ENCODE data around the gene MYO7A. TPM values are rescaled to one million over a fixed set of nuclear protein-coding genes. Genes with fewer than 3 reads are reported as not detected.
A peak's percentile ranks its signal among the peaks of the same experiment; 100 is the strongest.

The MYO7A gene
- 0.07 and 0.29 TPM in 2 replicates for total RNA-seq

DNA sequence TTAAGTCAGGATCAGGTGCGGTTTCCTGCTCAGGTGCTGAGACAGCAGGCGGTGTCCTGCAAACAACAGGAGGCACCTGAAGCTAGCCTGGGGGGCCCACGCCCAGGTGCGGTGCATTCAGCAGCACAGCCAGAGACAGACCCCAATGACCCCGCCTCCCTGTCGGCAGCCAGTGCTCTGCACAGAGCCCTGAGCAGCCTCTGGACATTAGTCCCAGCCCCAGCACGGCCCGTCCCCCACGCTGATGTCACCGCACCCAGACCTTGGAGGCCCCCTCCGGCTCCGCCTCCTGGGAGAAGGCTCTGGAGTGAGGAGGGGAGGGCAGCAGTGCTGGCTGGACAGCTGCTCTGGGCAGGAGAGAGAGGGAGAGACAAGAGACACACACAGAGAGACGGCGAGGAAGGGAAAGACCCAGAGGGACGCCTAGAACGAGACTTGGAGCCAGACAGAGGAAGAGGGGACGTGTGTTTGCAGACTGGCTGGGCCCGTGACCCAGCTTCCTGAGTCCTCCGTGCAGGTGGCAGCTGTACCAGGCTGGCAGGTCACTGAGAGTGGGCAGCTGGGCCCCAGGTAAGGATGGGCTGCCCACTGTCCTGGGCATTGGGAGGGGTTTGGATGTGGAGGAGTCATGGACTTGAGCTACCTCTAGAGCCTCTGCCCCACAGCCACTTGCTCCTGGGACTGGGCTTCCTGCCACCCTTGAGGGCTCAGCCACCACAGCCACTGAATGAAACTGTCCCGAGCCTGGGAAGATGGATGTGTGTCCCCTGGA, at the start of gene MYO7A:
Gene MYO7A, plus strand, starts transcription at position 327 of the 772 bp plus-strand sequence. CDS start 2,389 bp downstream, outside the sequence.
- Mint-ChIP-seq H3K27me3 (ENCODE audit: insufficient read depth) (peaks cover 4% of the 10 kb centered on the region), H3K9me3 (no peaks in the 10 kb centered on the region), H3K4me3 (peak within 1 kb of the TSS; percentile 61), H3K27ac (no peak within 1 kb of the TSS), H3K36me3 (ENCODE audit: low read depth) (no peaks in the 10 kb centered on the region), H3K4me1 (ENCODE audit: low read depth) (peaks cover 5% of the 10 kb centered on the region)
- intact Hi-C loops (cut with micrococcal nuclease): loop anchor here (1.0 kb wide), 2 partner anchors 60 to 491 kb away; no protein-coding TSS in a partner anchor
- DNase-seq (ENCODE audit: low spot score): no peak

DNA sequence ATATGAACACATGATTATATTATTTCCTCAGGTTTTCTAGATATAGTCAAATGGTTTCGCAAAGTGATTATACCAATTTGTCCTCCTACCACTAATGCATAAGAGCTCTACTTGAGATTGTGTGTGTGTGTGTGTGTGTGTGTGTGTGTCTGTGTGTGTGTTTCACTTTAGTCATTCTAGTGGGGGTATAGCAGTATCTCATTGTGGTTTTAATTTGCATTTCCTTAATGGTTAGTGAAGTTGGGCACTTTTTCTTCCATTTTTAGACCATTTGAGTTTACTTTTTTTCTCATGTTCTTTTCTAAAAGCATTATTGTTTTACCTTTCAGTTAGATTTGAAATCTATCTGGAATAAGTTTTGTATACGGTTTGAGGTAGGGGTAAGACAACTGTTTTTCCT, 48.4 kb upstream of the MYO7A start:
- H3K27me3 Mint-ChIP-seq (ENCODE audit: insufficient read depth): peaks cover 13% of the 10 kb centered on the region
- H3K27ac Mint-ChIP-seq: no peak overlapping the region
- H3K36me3 Mint-ChIP-seq (ENCODE audit: low read depth): no peaks in the 10 kb centered on the region
- no peaks in the 10 kb centered on the region for H3K9me3 Mint-ChIP-seq
- no peak overlapping the region for H3K4me3 Mint-ChIP-seq
- peaks cover 14% of the 10 kb centered on the region for H3K4me1 Mint-ChIP-seq (ENCODE audit: low read depth)
- no peak for DNase-seq (ENCODE audit: low spot score)
- intact Hi-C loops (cut with micrococcal nuclease): no loop called here

- Mint-ChIP-seq H3K4me1 (ENCODE audit: low read depth) (peaks cover 14% of the 10 kb centered on the region), H3K27me3 (ENCODE audit: insufficient read depth) (peaks cover 11% of the 10 kb centered on the region), H3K36me3 (ENCODE audit: low read depth) (no peaks in the 10 kb centered on the region), H3K4me3 (no peak overlapping the region), H3K9me3 (no peaks in the 10 kb centered on the region), H3K27ac (no peak overlapping the region)
- no peak for DNase-seq (ENCODE audit: low spot score)
- intact Hi-C loops (cut with micrococcal nuclease): no loop called here
Measured at GRCh38 chr11:77080643-77081210, 47.3 kb upstream of the MYO7A start.

DNA sequence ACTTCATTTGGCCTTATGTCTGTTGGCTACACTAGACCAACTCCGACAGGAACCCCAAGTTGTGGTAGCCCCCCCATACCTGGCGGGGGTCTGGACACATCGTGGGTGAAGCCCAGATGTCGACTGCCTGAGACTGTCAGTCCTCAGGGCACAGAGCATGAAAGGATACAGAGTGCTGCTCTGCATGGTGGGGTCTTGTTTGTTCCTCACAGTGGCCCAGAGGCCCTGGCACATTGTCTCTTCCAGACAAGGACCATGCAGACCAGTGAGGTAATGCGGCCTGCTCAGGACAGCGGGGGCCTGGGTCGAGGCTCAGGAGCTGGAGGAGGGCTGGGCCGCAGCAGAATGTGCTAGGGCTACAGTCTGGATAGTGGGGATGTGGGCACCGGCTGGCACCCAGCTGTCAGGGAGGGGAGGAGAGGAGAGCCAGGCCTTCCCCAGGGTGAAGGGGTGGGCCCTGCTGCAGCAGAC, 46.6 kb upstream of the MYO7A start:
- no peaks in the 10 kb centered on the region for H3K9me3 Mint-ChIP-seq
- H3K4me3 Mint-ChIP-seq: no peak overlapping the region
- intact Hi-C loops (cut with micrococcal nuclease): no loop called here
- peaks cover 9% of the 10 kb centered on the region for H3K27me3 Mint-ChIP-seq (ENCODE audit: insufficient read depth)
- no peak overlapping the region for H3K27ac Mint-ChIP-seq
- peaks cover 14% of the 10 kb centered on the region for H3K4me1 Mint-ChIP-seq (ENCODE audit: low read depth)
- no peaks in the 10 kb centered on the region for H3K36me3 Mint-ChIP-seq (ENCODE audit: low read depth)
- DNase-seq (ENCODE audit: low spot score): no peak

DNA sequence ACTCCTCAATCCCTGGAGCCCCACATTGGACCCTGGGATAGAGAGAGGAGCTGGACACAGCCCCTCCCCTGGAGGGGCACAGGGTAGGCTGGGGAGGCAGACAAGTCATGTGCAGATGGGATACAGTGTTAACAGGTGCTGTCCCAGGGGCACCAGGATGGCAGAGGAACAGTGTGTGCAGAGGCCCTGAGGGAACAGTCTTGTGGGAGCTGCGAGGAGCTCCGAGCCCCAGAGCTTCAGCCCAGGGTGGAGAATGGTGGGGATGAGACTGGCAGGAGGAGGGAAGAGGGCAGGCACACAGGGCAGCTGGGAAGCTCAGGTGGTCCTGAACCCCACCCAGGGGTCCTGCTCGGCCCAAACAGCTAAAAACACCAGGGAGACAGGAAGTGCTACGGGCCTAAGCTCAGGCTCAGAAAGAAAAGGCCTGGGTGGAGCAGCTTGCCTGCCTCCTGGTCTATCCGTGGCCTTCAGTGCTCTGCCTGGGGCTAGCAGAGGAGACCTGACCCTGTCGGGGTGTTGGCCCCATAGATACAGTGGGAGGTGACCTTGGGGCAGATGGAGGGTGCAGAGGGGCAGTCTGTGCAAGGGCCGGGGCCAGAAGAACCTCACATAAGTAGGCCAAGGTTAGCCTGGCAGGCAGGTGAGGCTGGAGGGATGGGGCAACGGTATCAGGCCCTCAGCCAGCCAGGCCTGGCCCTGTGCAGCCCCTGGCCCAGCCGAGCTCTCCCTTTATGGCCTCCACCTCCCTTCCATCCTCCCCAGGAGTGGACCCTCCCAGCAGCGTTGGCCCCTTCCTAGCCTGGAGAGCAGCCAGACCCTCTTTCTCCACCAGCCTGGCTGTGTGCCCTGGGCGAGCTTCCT, 45.8 kb upstream of the MYO7A start:
- Mint-ChIP-seq H3K9me3 (no peaks in the 10 kb centered on the region), H3K27me3 (ENCODE audit: insufficient read depth) (peaks cover 7% of the 10 kb centered on the region), H3K27ac (peak overlapping the region; percentile 90), H3K4me3 (peak overlapping the region; percentile 62), H3K36me3 (ENCODE audit: low read depth) (no peaks in the 10 kb centered on the region), H3K4me1 (ENCODE audit: low read depth) (peaks cover 14% of the 10 kb centered on the region)
- DNase-seq (ENCODE audit: low spot score): no peak
- intact Hi-C loops (cut with micrococcal nuclease): loop anchor here (2.0 kb wide), 1 partner anchor 15 kb away; the partner anchor contains the start of gene CAPN5

GRCh38 chr11:77082838-77083565, 45.0 kb upstream of the MYO7A start:
- H3K9me3 Mint-ChIP-seq: no peaks in the 10 kb centered on the region
- H3K27me3 Mint-ChIP-seq (ENCODE audit: insufficient read depth): peaks cover 5% of the 10 kb centered on the region
- peak overlapping the region; percentile 62 for H3K4me3 Mint-ChIP-seq
- peak; percentile 50 for DNase-seq (ENCODE audit: low spot score)
- intact Hi-C loops (cut with micrococcal nuclease): loop anchor here (2.0 kb wide), 1 partner anchor 16 kb away; the partner anchor contains the start of gene CAPN5
- peaks cover 14% of the 10 kb centered on the region for H3K4me1 Mint-ChIP-seq (ENCODE audit: low read depth)
- H3K27ac Mint-ChIP-seq: peak overlapping the region; percentile 90
- no peaks in the 10 kb centered on the region for H3K36me3 Mint-ChIP-seq (ENCODE audit: low read depth)

DNA sequence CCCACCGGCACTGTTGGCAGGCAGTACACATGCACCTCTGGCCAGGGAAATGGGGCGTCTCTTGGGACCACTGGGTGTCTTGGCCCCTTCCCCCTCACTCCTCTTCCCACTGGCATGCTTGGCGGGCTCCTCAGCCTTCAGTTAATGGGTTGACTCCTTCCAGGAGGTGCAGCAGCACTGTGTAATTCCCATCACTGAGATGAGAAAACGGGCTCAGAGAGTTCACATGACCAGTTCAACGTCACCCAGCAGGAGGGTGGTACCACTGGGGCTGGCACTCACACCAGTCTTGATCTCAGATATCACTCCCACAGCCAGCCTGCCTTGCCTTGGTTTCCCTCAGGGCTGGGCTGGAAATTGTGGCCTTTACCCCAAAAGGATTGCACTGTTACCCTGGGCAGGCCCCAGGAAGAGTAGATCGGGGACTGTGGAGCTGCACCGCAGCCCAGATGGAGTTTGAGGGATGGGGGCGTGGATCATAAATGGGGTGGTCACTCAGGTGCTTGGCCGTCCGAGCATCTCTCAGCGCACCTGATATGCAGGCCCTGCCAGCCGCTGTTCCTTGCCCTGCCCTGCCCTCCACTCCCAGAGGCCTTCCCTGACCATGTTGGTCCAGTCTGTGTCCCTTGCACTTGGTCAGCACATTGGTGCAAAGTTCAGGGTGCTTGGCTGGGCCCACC, 44.3 kb upstream of the MYO7A start:
- no peak overlapping the region for H3K27ac Mint-ChIP-seq
- H3K27me3 Mint-ChIP-seq (ENCODE audit: insufficient read depth): peaks cover 4% of the 10 kb centered on the region
- intact Hi-C loops (cut with micrococcal nuclease): loop anchor here (2.0 kb wide), 1 partner anchor 17 kb away; the partner anchor contains the start of gene CAPN5
- H3K4me3 Mint-ChIP-seq: no peak overlapping the region
- peaks cover 14% of the 10 kb centered on the region for H3K4me1 Mint-ChIP-seq (ENCODE audit: low read depth)
- no peak for DNase-seq (ENCODE audit: low spot score)
- no peaks in the 10 kb centered on the region for H3K9me3 Mint-ChIP-seq
- no peaks in the 10 kb centered on the region for H3K36me3 Mint-ChIP-seq (ENCODE audit: low read depth)

DNA sequence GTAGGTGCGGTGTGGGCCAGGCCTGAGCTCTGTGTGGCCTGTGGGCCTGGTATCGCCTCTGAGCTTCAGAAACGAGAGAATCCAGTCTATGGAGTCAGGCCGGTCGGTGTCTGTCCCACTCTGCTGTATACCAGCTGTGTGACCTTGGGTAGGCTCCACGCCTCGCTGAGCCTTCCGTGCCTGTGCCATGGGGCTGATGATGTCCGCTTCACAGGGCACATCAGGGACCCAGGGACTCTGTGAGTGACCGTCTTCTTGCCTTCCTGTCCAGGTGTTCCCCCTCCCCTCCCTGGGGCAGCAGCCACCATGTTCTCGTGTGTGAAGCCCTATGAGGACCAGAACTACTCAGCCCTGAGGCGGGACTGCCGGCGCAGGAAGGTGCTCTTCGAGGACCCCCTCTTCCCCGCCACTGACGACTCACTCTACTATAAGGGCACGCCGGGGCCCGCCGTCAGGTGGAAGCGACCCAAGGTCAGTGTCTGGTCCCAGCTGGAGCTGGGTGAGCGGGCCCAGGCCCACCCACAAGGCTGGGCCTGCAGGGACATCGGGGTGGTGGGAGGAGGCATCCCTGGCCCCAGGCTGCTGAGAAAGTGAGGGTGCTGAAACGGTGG, 43.4 kb upstream of the MYO7A start:
- intact Hi-C loops (cut with micrococcal nuclease): no loop called here
- no peak overlapping the region for H3K27ac Mint-ChIP-seq
- no peaks in the 10 kb centered on the region for H3K36me3 Mint-ChIP-seq (ENCODE audit: low read depth)
- peaks cover 6% of the 10 kb centered on the region for H3K27me3 Mint-ChIP-seq (ENCODE audit: insufficient read depth)
- H3K9me3 Mint-ChIP-seq: no peaks in the 10 kb centered on the region
- H3K4me3 Mint-ChIP-seq: no peak overlapping the region
- no peak for DNase-seq (ENCODE audit: low spot score)
- H3K4me1 Mint-ChIP-seq (ENCODE audit: low read depth): peaks cover 14% of the 10 kb centered on the region

DNA sequence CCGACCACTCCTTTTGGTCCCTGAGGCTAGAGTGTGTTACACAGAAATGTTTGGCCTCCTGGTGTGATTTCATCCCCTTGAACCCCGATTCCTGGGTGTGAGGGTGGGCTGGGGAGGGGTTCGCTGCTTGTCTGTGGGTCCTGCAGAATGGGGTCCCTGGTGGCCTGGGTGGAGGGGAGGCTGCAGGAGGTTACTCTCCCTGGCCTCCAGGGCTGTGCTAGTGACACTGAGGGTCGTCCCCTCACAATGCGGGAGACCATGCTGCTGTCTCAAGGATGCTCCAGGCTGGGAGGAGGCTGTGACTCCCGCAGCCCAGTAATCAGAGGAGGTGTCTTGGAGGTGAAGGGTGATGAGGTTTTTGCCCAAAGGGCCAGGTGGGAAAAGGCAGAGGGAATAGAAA, 42.4 kb upstream of the MYO7A start:
- peaks cover 6% of the 10 kb centered on the region for H3K27me3 Mint-ChIP-seq (ENCODE audit: insufficient read depth)
- H3K4me1 Mint-ChIP-seq (ENCODE audit: low read depth): peaks cover 15% of the 10 kb centered on the region
- H3K36me3 Mint-ChIP-seq (ENCODE audit: low read depth): no peaks in the 10 kb centered on the region
- no peaks in the 10 kb centered on the region for H3K9me3 Mint-ChIP-seq
- no peak overlapping the region for H3K4me3 Mint-ChIP-seq
- no peak for DNase-seq (ENCODE audit: low spot score)
- intact Hi-C loops (cut with micrococcal nuclease): no loop called here
- no peak overlapping the region for H3K27ac Mint-ChIP-seq

- H3K4me1 Mint-ChIP-seq (ENCODE audit: low read depth): peaks cover 20% of the 10 kb centered on the region
- intact Hi-C loops (cut with micrococcal nuclease): no loop called here
- no peaks in the 10 kb centered on the region for H3K36me3 Mint-ChIP-seq (ENCODE audit: low read depth)
- no peaks in the 10 kb centered on the region for H3K9me3 Mint-ChIP-seq
- no peak for DNase-seq (ENCODE audit: low spot score)
- H3K27ac Mint-ChIP-seq: no peak overlapping the region
- peaks cover 3% of the 10 kb centered on the region for H3K27me3 Mint-ChIP-seq (ENCODE audit: insufficient read depth)
- no peak overlapping the region for H3K4me3 Mint-ChIP-seq
Measured at GRCh38 chr11:77086521-77087472, 41.2 kb upstream of the MYO7A start.

- H3K36me3 Mint-ChIP-seq (ENCODE audit: low read depth): no peaks in the 10 kb centered on the region
- H3K9me3 Mint-ChIP-seq: no peaks in the 10 kb centered on the region
- no peak for DNase-seq (ENCODE audit: low spot score)
- H3K27me3 Mint-ChIP-seq (ENCODE audit: insufficient read depth): peaks cover 3% of the 10 kb centered on the region
- intact Hi-C loops (cut with micrococcal nuclease): no loop called here
- no peak overlapping the region for H3K27ac Mint-ChIP-seq
- H3K4me3 Mint-ChIP-seq: no peak overlapping the region
- H3K4me1 Mint-ChIP-seq (ENCODE audit: low read depth): peaks cover 12% of the 10 kb centered on the region
Measured at GRCh38 chr11:77087723-77088225, 40.3 kb upstream of the MYO7A start.
